ENCODE measurements around the gene C10orf95. TPM values are rescaled to one million over a fixed set of nuclear protein-coding genes. Genes with fewer than 3 reads are reported as not detected.

The C10orf95 gene
- polyA plus RNA-seq, 3 donors = 0.57 to 0.62 (median 0.58) TPM

DNA sequence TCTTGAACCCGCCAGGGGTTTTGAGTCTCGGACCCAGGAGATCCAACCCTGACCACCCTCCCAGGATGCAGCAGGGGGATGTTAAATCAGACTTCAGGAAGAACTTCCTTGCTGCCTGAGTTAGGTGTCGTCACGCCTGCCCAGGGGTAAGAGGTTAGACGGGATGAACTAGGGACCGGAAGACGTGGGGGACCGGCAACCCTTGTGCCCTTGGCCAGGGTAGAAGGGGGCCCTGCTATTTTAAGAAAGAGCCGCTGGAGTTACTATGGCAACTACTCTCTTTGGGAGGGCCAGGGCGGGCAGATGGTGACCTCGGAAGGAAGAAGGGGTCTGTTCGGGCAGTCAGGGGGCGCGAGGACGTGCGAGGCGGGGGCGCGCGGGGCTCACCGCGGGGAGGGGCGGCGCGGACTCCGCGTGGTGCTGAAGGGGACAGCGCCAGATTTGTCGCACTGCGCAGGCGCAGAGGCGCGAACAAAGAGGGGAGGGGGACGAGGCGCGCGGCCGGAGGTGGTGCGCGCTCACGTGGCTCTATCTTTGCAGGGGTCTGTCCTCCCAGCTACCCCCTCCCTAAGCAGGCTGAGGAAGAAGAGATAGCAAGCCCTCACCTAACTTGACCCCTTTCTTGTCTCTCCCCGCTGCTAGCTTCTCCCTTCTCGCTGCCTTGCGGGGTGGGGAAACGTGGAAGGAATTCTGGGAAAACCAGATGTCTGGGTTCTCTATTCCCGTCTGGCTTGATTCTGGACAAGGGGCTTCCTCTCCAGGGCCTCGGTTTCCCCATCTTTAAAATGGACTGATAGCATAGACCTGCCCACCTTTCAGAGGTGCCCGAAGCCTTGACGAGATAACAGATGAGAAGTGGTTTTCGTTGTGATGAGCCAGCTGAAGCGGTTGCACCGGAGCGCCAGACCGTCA lies 31.8 kb downstream of the C10orf95 start:
- no peak for DNase-seq (ENCODE audit: low read depth in 3 of 3, low spot score in 2 of 3)

DNA sequence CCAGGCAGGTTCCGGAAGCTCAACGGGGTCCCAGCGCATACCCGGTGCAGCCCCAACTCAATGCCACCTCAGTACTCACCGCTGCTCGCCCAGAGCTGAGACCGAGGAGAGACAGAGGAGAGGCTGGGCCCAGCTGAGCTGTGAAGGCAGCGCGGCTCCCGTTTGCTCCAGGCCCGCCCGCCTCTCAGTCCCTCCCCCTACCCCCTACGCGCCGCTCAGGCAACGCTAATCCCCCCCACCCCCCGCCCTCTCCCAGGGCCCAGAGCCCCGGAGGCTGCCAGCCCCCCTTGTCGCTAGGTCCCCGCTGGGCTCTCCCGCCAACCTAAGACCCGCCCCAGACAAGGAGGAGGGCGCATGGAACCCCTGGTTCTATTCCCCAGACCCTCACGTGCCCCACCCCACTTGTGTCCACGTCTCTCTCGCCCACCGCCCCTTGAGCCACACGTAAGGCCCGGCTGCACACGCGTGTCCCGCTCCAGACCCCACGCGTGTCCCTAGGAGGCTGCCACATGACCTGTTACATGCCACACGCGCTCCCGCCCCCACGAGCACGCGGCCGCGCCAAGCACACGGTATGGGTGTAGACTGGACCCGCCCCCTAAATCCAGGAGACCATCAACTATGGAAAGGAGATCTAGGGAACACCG lies 32.6 kb downstream of the C10orf95 start, which contains the start of gene PSD:
TSS of gene PSD (minus strand) at position 164 of the 647 bp plus-strand sequence. CDS start 1,747 bp downstream, outside the sequence.
- no peak for DNase-seq (ENCODE audit: low read depth in 3 of 3, low spot score in 2 of 3)

DNA sequence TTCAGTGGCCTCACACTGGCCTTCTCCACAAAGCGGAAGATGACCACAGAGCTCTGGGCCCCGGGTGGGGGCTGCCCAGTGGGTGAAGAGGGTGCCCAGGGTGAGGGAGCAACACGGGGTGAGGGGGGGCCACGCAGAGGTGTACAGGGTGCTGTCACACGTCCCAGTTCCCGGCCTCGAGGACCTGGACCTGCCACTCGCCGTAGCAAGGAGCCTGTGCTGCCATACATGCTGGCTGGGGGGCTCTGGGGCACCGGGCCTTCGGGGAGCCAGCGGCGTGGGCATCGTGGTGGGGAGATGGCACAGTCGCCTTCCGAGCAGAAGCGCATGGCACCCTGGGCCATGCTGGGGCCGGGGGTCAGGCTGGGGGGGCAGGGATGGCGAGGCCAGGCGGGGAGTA lies 34.6 kb downstream of the C10orf95 start:
- DNase-seq (ENCODE audit: low read depth in 3 of 3, low spot score in 2 of 3) = no peak

DNA sequence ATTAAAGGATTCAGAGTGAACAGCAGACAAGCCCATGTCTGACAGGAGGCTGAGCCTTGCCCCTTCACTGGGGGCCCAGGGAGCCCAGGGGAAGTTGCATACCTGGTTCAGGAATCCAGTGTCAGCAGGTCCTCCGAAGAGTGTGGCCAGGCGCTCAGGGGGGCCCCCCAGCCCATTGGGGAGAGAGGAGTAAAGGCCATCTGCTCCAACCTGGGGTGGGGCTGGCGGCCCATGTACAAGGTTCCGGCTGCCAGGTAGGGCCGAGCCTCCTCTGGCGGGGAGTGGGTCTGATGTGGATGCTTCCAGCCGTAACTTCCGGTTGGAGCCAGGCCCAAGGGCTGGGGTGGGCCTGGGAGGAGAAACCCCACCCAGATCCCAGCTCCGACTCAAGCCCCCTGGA lies 35.1 kb downstream of the C10orf95 start:
- DNase-seq (ENCODE audit: low read depth in 3 of 3, low spot score in 2 of 3) = no peak

GRCh38 chr10:102414749-102415148 lies 36.6 kb downstream of the C10orf95 start:
- no peak for DNase-seq (ENCODE audit: low read depth in 3 of 3, low spot score in 2 of 3)

DNA sequence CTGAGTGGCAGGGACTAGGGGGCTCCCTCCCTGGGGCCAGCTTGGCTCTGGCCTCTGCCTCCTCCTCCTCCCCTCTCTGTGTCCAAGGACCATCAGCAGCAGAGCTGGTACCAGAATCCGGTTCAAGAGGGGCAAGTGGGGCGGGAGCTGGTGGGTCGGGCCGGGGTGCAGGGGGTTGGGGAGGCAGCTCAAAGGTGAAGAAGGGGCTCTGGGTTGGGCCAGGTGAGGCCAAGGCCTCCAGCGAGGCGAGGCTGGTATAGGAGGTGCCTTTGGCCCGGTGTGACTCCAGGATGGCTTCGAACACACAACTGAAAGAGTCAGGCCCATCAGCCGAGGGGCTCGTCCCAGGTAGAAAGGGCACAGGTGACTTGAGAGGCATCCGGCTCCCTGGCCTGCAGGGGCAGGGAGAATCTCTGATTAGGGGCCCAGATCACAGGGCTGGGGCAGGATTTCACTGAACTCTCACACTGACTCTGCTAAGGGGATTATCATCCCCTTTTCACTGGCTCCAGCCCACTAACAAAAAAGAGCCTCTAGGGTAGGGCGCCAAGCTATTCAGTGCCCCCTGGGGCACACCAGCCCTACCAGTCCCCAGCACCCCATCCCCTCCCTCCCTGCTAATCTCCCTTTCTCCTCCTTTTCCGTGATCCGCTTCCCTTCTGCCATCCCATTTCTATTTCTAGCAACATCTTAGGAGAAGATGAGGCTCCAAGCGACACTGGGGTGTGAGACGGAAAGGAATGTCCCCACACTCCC lies 37.4 kb downstream of the C10orf95 start:
- no peak for DNase-seq (ENCODE audit: low read depth in 3 of 3, low spot score in 2 of 3)

DNA sequence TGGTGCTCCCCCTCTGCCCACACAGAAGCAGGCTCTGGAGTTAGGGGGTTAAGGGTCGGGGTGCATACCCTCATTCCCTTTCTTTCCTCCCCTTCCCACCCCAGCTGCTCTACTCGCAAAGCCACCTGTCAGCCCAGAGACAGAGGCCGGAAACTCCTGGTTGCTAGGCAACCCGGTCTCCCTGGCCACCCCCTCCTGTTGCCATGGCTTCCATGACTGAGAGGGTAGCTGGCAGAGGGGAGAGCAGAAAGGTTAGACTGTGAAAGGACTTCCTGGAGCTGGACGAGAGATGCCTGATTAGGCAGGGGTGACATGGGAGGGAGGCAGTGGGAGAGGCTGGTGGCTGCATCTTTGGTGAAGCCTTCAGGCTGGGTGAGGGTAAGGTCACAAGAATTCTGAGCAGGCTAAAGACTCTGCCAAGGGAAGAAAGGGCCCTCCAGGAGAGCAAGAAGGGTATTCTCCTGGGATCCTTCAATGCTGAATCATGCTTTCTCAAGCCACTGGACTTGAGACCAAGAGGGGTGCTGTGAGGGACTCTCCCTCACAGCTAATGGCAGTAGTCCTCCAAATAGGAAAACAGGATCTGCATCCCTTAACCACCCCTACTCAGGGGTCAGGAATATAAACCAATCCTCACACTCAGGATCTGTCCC lies 38.2 kb downstream of the C10orf95 start:
- no peak for DNase-seq (ENCODE audit: low read depth in 3 of 3, low spot score in 2 of 3)

- DNase-seq (ENCODE audit: low read depth in 3 of 3, low spot score in 2 of 3) = no peak
Measured at GRCh38 chr10:102412293-102412692, 39.0 kb downstream of the C10orf95 start.

- no peak for DNase-seq (ENCODE audit: low read depth in 3 of 3, low spot score in 2 of 3)
Measured at GRCh38 chr10:102411341-102412255, 39.7 kb downstream of the C10orf95 start.

DNA sequence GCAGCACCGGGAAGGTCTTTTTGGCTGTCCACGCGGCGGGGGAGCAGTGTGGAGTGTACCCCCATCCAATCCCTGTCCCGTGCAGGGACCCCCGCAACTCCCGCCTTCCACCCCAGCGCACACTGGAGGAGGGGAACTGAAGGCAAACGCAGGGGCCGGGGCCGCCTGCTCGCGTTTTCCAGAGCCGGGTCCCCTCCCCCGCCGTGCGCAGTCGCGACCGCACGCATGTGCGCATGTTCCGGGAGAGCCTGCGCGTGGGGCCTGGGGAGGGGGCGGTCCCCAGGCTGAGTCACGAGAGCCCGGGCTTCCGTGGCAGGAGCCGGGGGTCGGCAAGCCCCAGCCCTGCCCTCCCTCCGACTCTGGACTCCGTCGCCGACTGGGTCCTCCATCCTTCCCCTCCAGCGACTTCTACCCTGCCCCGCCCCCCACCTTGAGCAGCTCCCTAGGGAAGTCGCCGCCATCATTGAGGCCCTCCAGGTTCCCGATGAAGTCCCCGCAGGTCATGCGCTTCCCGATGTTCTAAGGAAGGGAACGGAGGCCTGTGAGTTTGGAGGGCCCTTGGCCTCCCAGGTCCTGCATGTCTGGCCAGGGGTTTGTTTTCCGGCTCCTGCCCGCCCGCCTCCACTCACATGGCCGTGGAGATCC lies 40.8 kb downstream of the C10orf95 start:
- no peak for DNase-seq (ENCODE audit: low read depth in 3 of 3, low spot score in 2 of 3)

- no peak for DNase-seq (ENCODE audit: low read depth in 3 of 3, low spot score in 2 of 3)
Measured at GRCh38 chr10:102409604-102410428, 41.5 kb downstream of the C10orf95 start.

DNA sequence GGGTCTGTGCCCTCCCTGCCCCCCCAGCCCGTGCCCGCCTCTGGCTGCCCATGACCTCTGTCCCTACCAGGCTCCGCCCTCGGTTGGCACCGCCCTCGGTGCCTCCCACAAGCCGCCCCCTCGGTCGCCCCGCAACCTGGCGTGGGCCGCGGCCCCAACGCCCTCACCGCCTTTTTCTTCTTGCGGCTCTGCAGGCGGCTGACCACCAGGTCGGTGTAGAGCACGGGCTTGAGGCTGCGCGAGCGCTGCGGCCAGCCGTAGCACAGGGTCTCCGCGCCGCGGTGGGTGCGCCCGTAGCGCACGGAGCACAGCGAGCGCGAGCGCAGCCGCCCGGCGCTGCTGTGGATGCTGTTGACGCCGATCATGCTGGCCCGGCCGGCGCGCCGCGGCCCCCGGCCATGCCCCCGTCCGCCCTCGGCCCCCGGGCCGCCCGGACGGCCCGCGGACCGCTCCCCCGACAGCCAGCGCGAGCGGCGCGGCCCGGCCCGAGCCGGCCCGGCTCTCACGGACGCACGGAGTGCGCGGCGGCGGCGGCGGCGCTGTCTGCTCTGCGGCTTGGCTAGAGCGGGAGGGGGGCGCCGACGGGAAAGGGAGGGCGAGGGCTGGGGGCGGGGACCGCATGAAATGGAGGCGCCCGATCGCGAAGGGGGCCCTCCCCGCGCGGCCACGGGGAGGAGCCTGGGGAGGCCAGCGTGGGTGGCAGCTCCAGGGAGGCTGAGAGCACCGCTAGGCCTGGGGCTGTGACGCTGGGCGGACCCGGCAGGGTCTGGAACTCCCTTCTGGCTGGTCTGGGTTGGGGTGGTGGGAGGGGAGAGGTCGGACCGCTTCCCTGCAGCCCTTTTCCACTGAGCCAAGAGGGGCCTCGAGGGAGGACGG lies 42.4 kb downstream of the C10orf95 start:
- DNase-seq (ENCODE audit: low read depth in 3 of 3, low spot score in 2 of 3) = no peak

GRCh38 chr10:102408131-102408727 lies 43.1 kb downstream of the C10orf95 start:
- no peak for DNase-seq (ENCODE audit: low read depth in 3 of 3, low spot score in 2 of 3)

GRCh38 chr10:102407425-102408130 lies 43.8 kb downstream of the C10orf95 start:
- no peak for DNase-seq (ENCODE audit: low read depth in 3 of 3, low spot score in 2 of 3)

- DNase-seq (ENCODE audit: low read depth in 3 of 3, low spot score in 2 of 3) = no peak
Measured at GRCh38 chr10:102406815-102407214, 44.5 kb downstream of the C10orf95 start.

DNA sequence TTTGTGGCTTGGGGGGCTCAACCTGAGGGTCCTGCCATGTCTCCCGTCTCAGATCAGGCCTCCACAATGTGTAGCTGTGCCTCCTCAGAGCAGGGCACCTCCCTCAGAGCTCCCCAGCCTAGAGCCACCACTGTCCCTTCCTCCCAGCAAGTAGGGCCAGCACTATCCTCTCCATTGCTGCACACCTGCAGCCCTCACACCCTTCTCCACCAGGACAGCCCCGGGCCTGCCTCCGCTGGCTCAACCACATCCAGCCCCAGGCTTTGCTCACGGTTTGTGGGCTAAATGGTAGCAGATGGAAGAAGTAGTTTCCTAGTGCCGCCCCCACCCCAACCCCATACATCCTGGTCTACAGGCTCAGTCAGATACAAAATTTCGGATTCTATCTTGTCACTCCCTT lies 45.7 kb downstream of the C10orf95 start:
- no peak for DNase-seq (ENCODE audit: low read depth in 3 of 3, low spot score in 2 of 3)

Measured in right renal cortex interstitium (tissue), 3 donors.